Measurements from ENCODE around the gene KRTAP9-7.

KRTAP9-7 gene

GRCh38 chr17:41301916-41302901 is 26.7 kb downstream of the KRTAP9-7 start, which contains the start of gene KRTAP29-1:
Gene KRTAP29-1, minus strand, starts transcription at chr17:41302851. Its CDS starts 0 bp downstream, at chr17:41302851.
- Histone ChIP-seq H3K9ac (no peak within 1 kb of the TSS), H3K36me3 (no peaks in the 10 kb centered on the region), H3K27ac (no peak within 1 kb of the TSS), H3K9me3 (no peaks in the 10 kb centered on the region), H4K20me1 (no peaks in the 10 kb centered on the region), H3K27me3 (no peaks in the 10 kb centered on the region), H3K4me2 (no peak within 1 kb of the TSS), H3K4me1 (peaks cover 5% of the 10 kb centered on the region), H3K4me3 (no peak within 1 kb of the TSS)
- TF ChIP-seq Cebpa-rat (IDR thresholded peaks at IDR 0.05) = no peak

GRCh38 chr17:41302981-41303380 is 27.5 kb downstream of the KRTAP9-7 start:
- no peaks in the 10 kb centered on the region for H3K27me3 ChIP-seq

GRCh38 chr17:41304091-41304490 is 28.6 kb downstream of the KRTAP9-7 start:
- H4K20me1 ChIP-seq = no peaks in the 10 kb centered on the region
- TF ChIP-seq Cebpa-rat (IDR thresholded peaks at IDR 0.05) = no peak
- H3K4me3 ChIP-seq = no peak overlapping the region
- no peak overlapping the region for H3K27ac ChIP-seq
- H3K36me3 ChIP-seq = no peaks in the 10 kb centered on the region
- H3K4me2 ChIP-seq = no peak overlapping the region
- H3K9me3 ChIP-seq = no peaks in the 10 kb centered on the region
- no peak overlapping the region for H3K9ac ChIP-seq
- H3K27me3 ChIP-seq = no peaks in the 10 kb centered on the region
- peaks cover 23% of the 10 kb centered on the region for H3K4me1 ChIP-seq

More at GRCh38 chr17:41302981-41303380, 27.5 kb downstream of the KRTAP9-7 start:
- no peaks in the 10 kb centered on the region for H4K20me1 ChIP-seq
- no peak overlapping the region for H3K4me3 ChIP-seq
- H3K9me3 ChIP-seq = no peaks in the 10 kb centered on the region
- H3K27ac ChIP-seq = no peak overlapping the region
- no peak overlapping the region for H3K4me2 ChIP-seq
- no peaks in the 10 kb centered on the region for H3K36me3 ChIP-seq
- H3K9ac ChIP-seq = no peak overlapping the region
- peaks cover 12% of the 10 kb centered on the region for H3K4me1 ChIP-seq
- TF ChIP-seq Cebpa-rat (IDR thresholded peaks at IDR 0.05) = no peak

- H3K27ac ChIP-seq = peak overlapping the region; percentile 90
- H3K4me2 ChIP-seq = peak overlapping the region; percentile 79
These were observed 32.1 kb downstream of the KRTAP9-7 start for GRCh38 chr17:41307647-41308046.

DNA sequence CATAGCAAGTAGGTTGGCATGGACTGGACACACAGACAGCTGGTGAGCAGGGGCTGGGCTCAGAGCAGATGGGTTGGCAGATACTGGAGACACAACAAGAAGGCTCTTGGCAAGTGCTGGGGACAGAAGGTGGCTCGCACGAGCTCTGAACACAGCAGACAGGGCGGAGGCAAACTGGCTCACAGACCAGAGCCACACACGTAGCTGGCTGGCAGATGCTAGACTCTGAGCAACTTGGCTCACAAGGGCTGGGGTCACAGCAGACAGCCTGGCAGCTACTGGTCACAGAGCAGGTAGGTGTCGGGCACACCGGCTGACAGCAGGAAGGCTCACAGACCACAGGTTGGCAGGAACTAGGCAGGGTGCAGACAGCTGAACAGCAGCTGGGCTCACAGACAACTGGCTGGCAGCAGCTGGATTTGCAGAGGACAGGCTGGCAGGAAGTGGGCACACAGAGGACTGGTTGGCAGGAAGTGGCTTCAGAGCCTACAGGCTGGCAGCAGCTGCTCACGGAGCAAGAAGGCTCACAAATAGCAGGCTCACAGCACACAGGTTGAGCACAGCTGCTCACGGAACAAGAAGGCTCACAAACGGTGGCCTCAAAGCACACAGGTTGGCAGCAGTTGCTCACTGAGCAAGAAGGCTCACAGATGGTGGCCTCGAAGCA is 32.9 kb downstream of the KRTAP9-7 start:
- no peak for TF ChIP-seq Cebpa-rat (IDR thresholded peaks at IDR 0.05)
- no peaks in the 10 kb centered on the region for H3K27me3 ChIP-seq
- peaks cover 33% of the 10 kb centered on the region for H3K4me1 ChIP-seq
- peak overlapping the region; percentile 70 for H3K9ac ChIP-seq
- peak overlapping the region; percentile 79 for H3K4me2 ChIP-seq
- H3K27ac ChIP-seq = peak overlapping the region; percentile 90
- H3K4me3 ChIP-seq = peak overlapping the region; percentile 11
- H3K36me3 ChIP-seq = no peaks in the 10 kb centered on the region
- H3K9me3 ChIP-seq = 0 out of 2 replicates have a peak, but pooled peaks cover 3% of the 10 kb centered on the region
- no peaks in the 10 kb centered on the region for H4K20me1 ChIP-seq

More at GRCh38 chr17:41307647-41308046, 32.1 kb downstream of the KRTAP9-7 start:
- Histone ChIP-seq H4K20me1 (no peaks in the 10 kb centered on the region), H3K9ac (peak overlapping the region; percentile 33; the same call in 1 of the 2 replicates), H3K4me1 (peaks cover 33% of the 10 kb centered on the region), H3K36me3 (no peaks in the 10 kb centered on the region), H3K9me3 (0 out of 2 replicates have a peak, but pooled peaks cover 3% of the 10 kb centered on the region), H3K4me3 (peak overlapping the region; percentile 0; the same call in 1 of the 2 replicates), H3K27me3 (no peaks in the 10 kb centered on the region)
- TF ChIP-seq Cebpa-rat (IDR thresholded peaks at IDR 0.05) = no peak

GRCh38 chr17:41308918-41309359 is 33.4 kb downstream of the KRTAP9-7 start, which contains the start of gene KRTAP16-1:
Gene KRTAP16-1, minus strand, starts transcription at chr17:41309309. Its CDS starts 56 bp downstream, at chr17:41309253.
- Histone ChIP-seq H3K9me3 (0 out of 2 replicates have a peak, but pooled peaks cover 3% of the 10 kb centered on the region), H3K4me3 (peak within 1 kb of the TSS; percentile 11), H3K9ac (peak within 1 kb of the TSS; percentile 70), H3K27ac (peak within 1 kb of the TSS; percentile 90), H3K27me3 (no peaks in the 10 kb centered on the region), H4K20me1 (no peaks in the 10 kb centered on the region), H3K4me2 (peak within 1 kb of the TSS; percentile 79), H3K36me3 (no peaks in the 10 kb centered on the region), H3K4me1 (peaks cover 33% of the 10 kb centered on the region)
- TF ChIP-seq Cebpa-rat (IDR thresholded peaks at IDR 0.05) = no peak

DNA sequence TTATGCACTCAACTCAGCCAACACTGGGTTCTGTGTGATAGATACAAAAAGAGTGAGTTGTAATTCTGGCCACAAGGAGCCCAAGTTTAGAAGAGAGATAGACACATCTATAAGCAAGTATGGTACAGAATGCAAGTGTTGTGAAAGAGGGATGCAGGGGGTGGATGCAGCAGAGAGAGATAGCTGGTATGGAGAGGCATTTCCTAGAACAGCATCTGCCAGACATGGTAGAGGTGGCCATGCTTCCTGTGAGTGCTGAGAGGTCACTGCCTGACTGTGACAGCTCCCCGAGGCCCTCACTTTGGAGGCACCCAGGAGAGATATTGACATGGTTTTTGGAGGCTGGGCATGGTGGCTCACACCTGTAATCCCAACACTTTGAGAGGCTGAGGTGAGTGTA is 35.6 kb downstream of the KRTAP9-7 start:
- Histone ChIP-seq H4K20me1 (no peaks in the 10 kb centered on the region), H3K4me1 (peaks cover 33% of the 10 kb centered on the region), H3K36me3 (no peaks in the 10 kb centered on the region), H3K27ac (no peak overlapping the region), H3K9ac (no peak overlapping the region), H3K4me3 (no peak overlapping the region), H3K27me3 (no peaks in the 10 kb centered on the region), H3K9me3 (0 out of 2 replicates have a peak, but pooled peaks cover 3% of the 10 kb centered on the region), H3K4me2 (no peak overlapping the region)
- TF ChIP-seq Cebpa-rat (IDR thresholded peaks at IDR 0.05) = no peak

- no peaks in the 10 kb centered on the region for H3K27me3 ChIP-seq
- no peaks in the 10 kb centered on the region for H4K20me1 ChIP-seq
- no peak for TF ChIP-seq Cebpa-rat (IDR thresholded peaks at IDR 0.05)
- no peak within 1 kb of the TSS for H3K4me3 ChIP-seq
- H3K36me3 ChIP-seq = no peaks in the 10 kb centered on the region
- H3K4me1 ChIP-seq = no peaks in the 10 kb centered on the region
- no peak within 1 kb of the TSS for H3K4me2 ChIP-seq
- peaks cover 14% of the 10 kb centered on the region for H3K9me3 ChIP-seq
- no peak within 1 kb of the TSS for H3K9ac ChIP-seq
- no peak within 1 kb of the TSS for H3K27ac ChIP-seq
These were observed 39.8 kb downstream of the KRTAP9-7 start, which contains the start of gene KRTAP17-1 for GRCh38 chr17:41315204-41315794. Gene KRTAP17-1, minus strand, starts transcription at chr17:41315710. Its CDS starts 60 bp downstream, at chr17:41315650.

DNA sequence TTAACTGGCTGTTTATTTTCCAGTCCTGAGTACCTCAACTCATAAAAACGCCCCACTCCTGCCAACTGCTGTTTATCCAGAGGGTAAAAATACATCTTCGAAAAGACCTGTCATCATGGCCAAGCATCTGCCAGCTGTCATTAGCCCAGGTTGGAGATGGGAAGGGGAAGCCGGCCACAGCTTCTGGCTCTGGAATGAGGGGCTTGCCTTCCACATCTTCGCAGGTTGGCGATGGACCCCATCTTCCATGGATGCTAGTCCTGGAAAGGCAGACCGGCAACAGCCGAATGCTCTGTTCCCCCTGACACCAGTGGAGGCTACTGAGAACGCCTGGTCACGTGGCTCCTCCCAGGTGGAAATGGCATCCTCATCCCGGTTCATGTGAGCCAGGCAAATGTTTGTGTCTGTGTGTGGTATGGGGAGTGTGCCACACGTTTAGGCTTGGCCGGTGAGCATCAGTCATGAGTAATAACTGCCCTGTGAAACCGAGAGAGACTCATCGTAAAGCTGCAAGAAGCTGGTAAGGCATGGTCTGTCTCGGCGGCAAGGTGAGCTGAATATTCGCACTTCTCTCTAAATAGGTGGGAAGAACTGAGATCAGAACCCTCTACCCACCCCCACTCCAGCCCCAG is 40.4 kb downstream of the KRTAP9-7 start:
- Histone ChIP-seq H3K9me3 (peaks cover 20% of the 10 kb centered on the region), H3K4me1 (no peaks in the 10 kb centered on the region), H3K36me3 (no peaks in the 10 kb centered on the region), H4K20me1 (no peaks in the 10 kb centered on the region), H3K27ac (no peak overlapping the region), H3K27me3 (no peaks in the 10 kb centered on the region), H3K4me2 (no peak overlapping the region), H3K9ac (no peak overlapping the region), H3K4me3 (no peak overlapping the region)
- TF ChIP-seq Cebpa-rat (IDR thresholded peaks at IDR 0.05) = no peak
